ENCODE results near the gene LILRA5. TPM values are rescaled to one million over a fixed set of nuclear protein-coding genes. Genes with fewer than 3 reads are reported as not detected.
"Not testable (repeated sequence)": the region's sequence is repeated elsewhere in the genome, so short reads cannot be mapped to it uniquely, and the experiment has no call there.

The LILRA5 gene
- total and polyA plus RNA-seq, 9 donors, result 0.17 to 1.5 (median 0.60) TPM

GRCh38 chr19:54335164-54335563 lies 22.2 kb upstream of the LILRA5 start:
- Histone ChIP-seq H3K36me3 (ENCODE audit: control insufficient read depth, insufficient read depth, low read length) (no peaks in the 10 kb centered on the region), H3K27me3 (ENCODE audit: control insufficient read depth, insufficient read depth, low read length) (no peaks in the 10 kb centered on the region), H3K4me1 (ENCODE audit: control insufficient read depth, insufficient read depth, low read length) (no peaks in the 10 kb centered on the region), H3K27ac (ENCODE audit: low read length) (no peak overlapping the region), H3K9me3 (replicated peaks; ENCODE audit: control insufficient read depth, low read depth, low read length) (no peaks in the 10 kb centered on the region), H3K4me3 (ENCODE audit: low read length) (no peak overlapping the region)
- WGBS (ENCODE audit: insufficient coverage), result no CpG with 5 or more reads among the region's 5 CpGs
- no peak for DNase-seq

GRCh38 chr19:54333586-54334298 lies 20.8 kb upstream of the LILRA5 start:
- WGBS (ENCODE audit: insufficient coverage), result 67% methylated on average over 1 of the region's 3 CpGs
- no peak overlapping the region for H3K4me3 ChIP-seq (ENCODE audit: low read length)

GRCh38 chr19:54332149-54332548 lies 19.2 kb upstream of the LILRA5 start:
- WGBS (ENCODE audit: insufficient coverage), result no CpG with 5 or more reads among the region's 7 CpGs
- H3K4me1 ChIP-seq (ENCODE audit: control insufficient read depth, insufficient read depth, low read length), result no peaks in the 10 kb centered on the region
- no peaks in the 10 kb centered on the region for H3K9me3 ChIP-seq (replicated peaks; ENCODE audit: control insufficient read depth, low read depth, low read length)
- H3K4me3 ChIP-seq (ENCODE audit: low read length), result no peak overlapping the region
- no peaks in the 10 kb centered on the region for H3K36me3 ChIP-seq (ENCODE audit: control insufficient read depth, insufficient read depth, low read length)
- no peaks in the 10 kb centered on the region for H3K27me3 ChIP-seq (ENCODE audit: control insufficient read depth, insufficient read depth, low read length)
- H3K27ac ChIP-seq (ENCODE audit: low read length), result no peak overlapping the region
- no peak for DNase-seq

More at GRCh38 chr19:54333586-54334298, 20.8 kb upstream of the LILRA5 start:
- H3K4me1 ChIP-seq (ENCODE audit: control insufficient read depth, insufficient read depth, low read length), result no peaks in the 10 kb centered on the region
- no peaks in the 10 kb centered on the region for H3K36me3 ChIP-seq (ENCODE audit: control insufficient read depth, insufficient read depth, low read length)
- no peak overlapping the region for H3K27ac ChIP-seq (ENCODE audit: low read length)
- DNase-seq, result no peak
- no peaks in the 10 kb centered on the region for H3K27me3 ChIP-seq (ENCODE audit: control insufficient read depth, insufficient read depth, low read length)
- H3K9me3 ChIP-seq (replicated peaks; ENCODE audit: control insufficient read depth, low read depth, low read length), result no peaks in the 10 kb centered on the region

GRCh38 chr19:54331626-54332025 lies 18.7 kb upstream of the LILRA5 start:
- H3K4me3 ChIP-seq (ENCODE audit: low read length), result no peak overlapping the region
- H3K27me3 ChIP-seq (ENCODE audit: control insufficient read depth, insufficient read depth, low read length), result no peaks in the 10 kb centered on the region
- H3K27ac ChIP-seq (ENCODE audit: low read length), result no peak overlapping the region
- H3K9me3 ChIP-seq (replicated peaks; ENCODE audit: control insufficient read depth, low read depth, low read length), result no peaks in the 10 kb centered on the region
- H3K36me3 ChIP-seq (ENCODE audit: control insufficient read depth, insufficient read depth, low read length), result no peaks in the 10 kb centered on the region
- H3K4me1 ChIP-seq (ENCODE audit: control insufficient read depth, insufficient read depth, low read length), result no peaks in the 10 kb centered on the region
- DNase-seq, result no peak
- WGBS (ENCODE audit: insufficient coverage), result 55% methylated on average over 2 of the region's 7 CpGs

GRCh38 chr19:54329476-54330165 lies 16.7 kb upstream of the LILRA5 start:
- H3K27me3 ChIP-seq (ENCODE audit: control insufficient read depth, insufficient read depth, low read length), result no peaks in the 10 kb centered on the region
- no peaks in the 10 kb centered on the region for H3K36me3 ChIP-seq (ENCODE audit: control insufficient read depth, insufficient read depth, low read length)
- 75% methylated on average over 8 of the region's 14 CpGs for WGBS (ENCODE audit: insufficient coverage)
- no peak overlapping the region for H3K4me3 ChIP-seq (ENCODE audit: low read length)
- no peaks in the 10 kb centered on the region for H3K9me3 ChIP-seq (replicated peaks; ENCODE audit: control insufficient read depth, low read depth, low read length)
- no peaks in the 10 kb centered on the region for H3K4me1 ChIP-seq (ENCODE audit: control insufficient read depth, insufficient read depth, low read length)
- no peak for DNase-seq
- no peak overlapping the region for H3K27ac ChIP-seq (ENCODE audit: low read length)

- WGBS (ENCODE audit: insufficient coverage), result 82% methylated on average over 1 of the region's 5 CpGs
- H3K4me3 ChIP-seq (ENCODE audit: low read length); H3K36me3 ChIP-seq (ENCODE audit: control insufficient read depth, insufficient read depth, low read length); DNase-seq; H3K27me3 ChIP-seq (ENCODE audit: control insufficient read depth, insufficient read depth, low read length); H3K27ac ChIP-seq (ENCODE audit: low read length); H3K9me3 ChIP-seq (replicated peaks; ENCODE audit: control insufficient read depth, low read depth, low read length); H3K4me1 ChIP-seq (ENCODE audit: control insufficient read depth, insufficient read depth, low read length): not testable (repeated sequence)
Measured at GRCh38 chr19:54328781-54329180, 15.8 kb upstream of the LILRA5 start.

GRCh38 chr19:54325631-54326030 lies 12.7 kb upstream of the LILRA5 start:
- no peaks in the 10 kb centered on the region for H3K4me1 ChIP-seq (ENCODE audit: control insufficient read depth, insufficient read depth, low read length)
- no peak overlapping the region for H3K4me3 ChIP-seq (ENCODE audit: low read length)
- WGBS (ENCODE audit: insufficient coverage), result 71% methylated on average over 2 of the region's 5 CpGs
- no peaks in the 10 kb centered on the region for H3K36me3 ChIP-seq (ENCODE audit: control insufficient read depth, insufficient read depth, low read length)
- no peaks in the 10 kb centered on the region for H3K9me3 ChIP-seq (replicated peaks; ENCODE audit: control insufficient read depth, low read depth, low read length)
- no peak overlapping the region for H3K27ac ChIP-seq (ENCODE audit: low read length)
- DNase-seq, result no peak
- no peaks in the 10 kb centered on the region for H3K27me3 ChIP-seq (ENCODE audit: control insufficient read depth, insufficient read depth, low read length)

GRCh38 chr19:54325194-54325621 lies 12.2 kb upstream of the LILRA5 start:
- Histone ChIP-seq H3K4me3 (ENCODE audit: low read length) (no peak overlapping the region), H3K9me3 (replicated peaks; ENCODE audit: control insufficient read depth, low read depth, low read length) (no peaks in the 10 kb centered on the region), H3K36me3 (ENCODE audit: control insufficient read depth, insufficient read depth, low read length) (no peaks in the 10 kb centered on the region), H3K27me3 (ENCODE audit: control insufficient read depth, insufficient read depth, low read length) (no peaks in the 10 kb centered on the region), H3K27ac (ENCODE audit: low read length) (no peak overlapping the region), H3K4me1 (ENCODE audit: control insufficient read depth, insufficient read depth, low read length) (no peaks in the 10 kb centered on the region)
- peak; percentile 51 for DNase-seq
- 4% methylated on average over 3 of the region's 4 CpGs for whole genome bisulfite sequencing (ENCODE audit: insufficient coverage)

- no peaks in the 10 kb centered on the region for H3K27me3 ChIP-seq (ENCODE audit: control insufficient read depth, insufficient read depth, low read length)
- 17% methylated on average over 1 of the region's 3 CpGs for WGBS (ENCODE audit: insufficient coverage)
- no peaks in the 10 kb centered on the region for H3K36me3 ChIP-seq (ENCODE audit: control insufficient read depth, insufficient read depth, low read length)
Measured at GRCh38 chr19:54324071-54324470, 11.1 kb upstream of the LILRA5 start.

GRCh38 chr19:54322934-54323333 lies 10.0 kb upstream of the LILRA5 start:
- not testable (repeated sequence) for H3K4me1 ChIP-seq (ENCODE audit: control insufficient read depth, insufficient read depth, low read length); H3K9me3 ChIP-seq (replicated peaks; ENCODE audit: control insufficient read depth, low read depth, low read length); H3K4me3 ChIP-seq (ENCODE audit: low read length); H3K36me3 ChIP-seq (ENCODE audit: control insufficient read depth, insufficient read depth, low read length); H3K27ac ChIP-seq (ENCODE audit: low read length); H3K27me3 ChIP-seq (ENCODE audit: control insufficient read depth, insufficient read depth, low read length); DNase-seq
- no CpG with 5 or more reads among the region's 13 CpGs for WGBS (ENCODE audit: insufficient coverage)

More at GRCh38 chr19:54324071-54324470, 11.1 kb upstream of the LILRA5 start:
- DNase-seq, result no peak
- Histone ChIP-seq H3K4me1 (ENCODE audit: control insufficient read depth, insufficient read depth, low read length) (no peaks in the 10 kb centered on the region), H3K4me3 (ENCODE audit: low read length) (no peak overlapping the region), H3K27ac (ENCODE audit: low read length) (no peak overlapping the region), H3K9me3 (replicated peaks; ENCODE audit: control insufficient read depth, low read depth, low read length) (no peaks in the 10 kb centered on the region)
